C4-2B (cell line): Measurements from ENCODE around the gene ARAP2.
A peak's percentile ranks its signal among the peaks of the same experiment; 100 is the strongest.
"Not testable (repeated sequence)": the region's sequence is repeated elsewhere in the genome, so short reads cannot be mapped to it uniquely, and the experiment has no call there.

Experiments used
- H3K27ac ChIP-seq: fragments of 450-650 bp; 2 replicates; pipeline ENCODE4 v1.5.1; 2017
- ZFX ChIP-seq: fragments of 450-650 bp; IDR thresholded peaks from 2 replicates; pipeline ENCODE4 v1.6.1; 2017
- TF ChIP-seq, protein P1 (sequence below): fragments of 450-650 bp; conservative IDR thresholded peaks from 2 replicates; pipeline ENCODE4 v1.5.1; 2017; ENCODE audit warnings: mild to moderate bottlenecking

ARAP2 gene

GRCh38 chr4:36192922-36193321, 51.4 kb downstream of the ARAP2 start:
- TF ChIP-seq, protein P1, sequence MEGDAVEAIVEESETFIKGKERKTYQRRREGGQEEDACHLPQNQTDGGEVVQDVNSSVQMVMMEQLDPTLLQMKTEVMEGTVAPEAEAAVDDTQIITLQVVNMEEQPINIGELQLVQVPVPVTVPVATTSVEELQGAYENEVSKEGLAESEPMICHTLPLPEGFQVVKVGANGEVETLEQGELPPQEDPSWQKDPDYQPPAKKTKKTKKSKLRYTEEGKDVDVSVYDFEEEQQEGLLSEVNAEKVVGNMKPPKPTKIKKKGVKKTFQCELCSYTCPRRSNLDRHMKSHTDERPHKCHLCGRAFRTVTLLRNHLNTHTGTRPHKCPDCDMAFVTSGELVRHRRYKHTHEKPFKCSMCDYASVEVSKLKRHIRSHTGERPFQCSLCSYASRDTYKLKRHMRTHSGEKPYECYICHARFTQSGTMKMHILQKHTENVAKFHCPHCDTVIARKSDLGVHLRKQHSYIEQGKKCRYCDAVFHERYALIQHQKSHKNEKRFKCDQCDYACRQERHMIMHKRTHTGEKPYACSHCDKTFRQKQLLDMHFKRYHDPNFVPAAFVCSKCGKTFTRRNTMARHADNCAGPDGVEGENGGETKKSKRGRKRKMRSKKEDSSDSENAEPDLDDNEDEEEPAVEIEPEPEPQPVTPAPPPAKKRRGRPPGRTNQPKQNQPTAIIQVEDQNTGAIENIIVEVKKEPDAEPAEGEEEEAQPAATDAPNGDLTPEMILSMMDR: no peak
- TF ChIP-seq ZFX: no peak
- no peak overlapping the region for H3K27ac ChIP-seq

GRCh38 chr4:36189511-36190226, 54.6 kb downstream of the ARAP2 start:
- H3K27ac ChIP-seq: no peak overlapping the region
- TF ChIP-seq ZFX: no peak
- TF ChIP-seq, protein P1: no peak

GRCh38 chr4:36187723-36188333, 56.5 kb downstream of the ARAP2 start:
- no peak overlapping the region for H3K27ac ChIP-seq
- no peak for TF ChIP-seq ZFX
- TF ChIP-seq, protein P1: peak; percentile 73

DNA sequence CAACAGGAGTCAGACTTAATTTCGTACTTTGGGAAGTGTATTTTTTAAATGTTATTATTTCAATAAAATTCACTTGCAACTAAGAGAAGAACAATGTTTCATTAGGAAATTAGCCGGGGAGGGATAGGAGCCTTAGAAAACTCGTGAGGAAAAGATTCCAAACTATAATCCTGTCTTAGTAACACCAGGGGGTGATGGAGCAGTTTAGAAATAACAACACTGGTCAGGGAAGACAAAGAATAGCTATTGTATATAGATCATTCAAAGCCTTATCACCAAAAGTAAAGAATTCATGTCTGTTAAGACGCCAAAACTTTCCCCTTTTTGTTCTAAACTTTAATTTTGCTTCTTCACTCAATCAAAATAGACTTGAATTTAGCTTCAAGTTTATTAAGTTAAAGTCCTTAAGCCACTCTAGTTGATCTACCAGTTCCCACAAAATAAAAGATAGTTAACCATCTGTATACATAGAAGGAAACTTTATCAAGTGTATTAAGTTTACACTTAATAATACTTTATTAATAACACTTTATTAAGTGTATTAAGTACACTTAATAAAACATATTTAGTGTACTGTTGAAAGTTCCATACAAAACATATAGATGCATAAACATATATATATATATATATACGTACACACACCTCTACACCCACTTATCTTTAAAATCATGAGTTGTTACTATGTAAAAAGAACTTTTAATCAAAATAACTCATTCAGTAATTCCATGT, 60.5 kb downstream of the ARAP2 start:
- TF ChIP-seq, protein P1: no peak
- no peak for TF ChIP-seq ZFX
- no peak overlapping the region for H3K27ac ChIP-seq

DNA sequence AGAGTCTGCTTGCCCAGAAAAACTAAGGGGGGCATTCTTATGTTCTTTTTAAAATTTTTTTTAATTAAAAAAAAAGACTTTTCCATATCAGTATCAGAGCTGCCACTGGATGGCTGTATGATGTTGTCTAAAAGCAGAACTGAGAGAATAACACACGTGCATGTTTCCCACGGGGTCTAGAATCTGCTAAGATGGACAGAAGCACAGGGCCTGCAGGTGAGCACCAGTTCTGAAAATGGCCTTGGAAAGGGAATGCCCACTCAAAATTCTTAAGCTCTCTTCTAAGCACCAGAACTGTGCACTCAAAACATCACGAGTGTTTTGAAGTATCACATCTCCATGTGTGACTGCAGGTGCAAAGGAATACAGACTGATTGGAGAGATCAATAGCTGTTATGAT, 61.1 kb downstream of the ARAP2 start:
- TF ChIP-seq ZFX: no peak
- TF ChIP-seq, protein P1: no peak

DNA sequence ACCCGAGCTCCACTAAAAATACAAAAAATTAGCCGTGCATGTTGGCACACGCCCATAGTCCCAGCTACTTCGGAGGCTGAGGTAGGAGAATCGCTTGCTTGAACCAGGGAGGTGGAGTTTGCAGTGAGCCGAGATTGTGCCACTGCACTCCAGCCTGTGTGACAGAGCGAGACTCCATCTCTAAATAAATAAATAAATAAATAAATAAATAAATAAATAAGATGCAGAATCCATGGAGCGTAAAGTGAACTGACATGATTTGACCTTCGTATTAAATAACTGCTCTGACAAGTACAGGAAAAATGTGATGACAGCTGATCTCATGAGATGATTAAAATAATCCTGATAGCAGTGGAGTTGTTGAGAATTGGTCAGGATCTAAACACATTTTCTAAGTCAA, 62.0 kb downstream of the ARAP2 start:
- H3K27ac ChIP-seq: not testable (repeated sequence)

More for the DNA sequence above, 61.1 kb downstream of the ARAP2 start:
- no peak overlapping the region for H3K27ac ChIP-seq

DNA sequence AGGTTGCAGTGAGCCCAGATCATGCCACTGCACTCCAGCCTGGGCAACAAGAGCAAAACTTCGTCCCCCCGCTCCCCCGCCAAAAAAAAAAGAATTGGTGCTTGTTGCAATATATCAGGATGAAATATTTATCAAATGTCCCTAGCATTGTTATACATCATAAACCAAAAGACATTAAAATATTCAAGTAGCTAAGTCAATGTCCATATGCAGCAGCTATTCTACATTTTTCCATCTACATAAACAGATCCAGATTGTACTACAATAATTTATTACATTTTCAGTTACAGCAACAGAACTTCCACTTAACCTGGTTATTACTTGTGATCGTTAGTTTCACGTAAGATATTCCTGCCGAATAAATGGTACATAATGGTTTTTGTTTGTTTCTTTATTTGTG, 64.1 kb downstream of the ARAP2 start:
- TF ChIP-seq ZFX: no peak
- no peak overlapping the region for H3K27ac ChIP-seq

DNA sequence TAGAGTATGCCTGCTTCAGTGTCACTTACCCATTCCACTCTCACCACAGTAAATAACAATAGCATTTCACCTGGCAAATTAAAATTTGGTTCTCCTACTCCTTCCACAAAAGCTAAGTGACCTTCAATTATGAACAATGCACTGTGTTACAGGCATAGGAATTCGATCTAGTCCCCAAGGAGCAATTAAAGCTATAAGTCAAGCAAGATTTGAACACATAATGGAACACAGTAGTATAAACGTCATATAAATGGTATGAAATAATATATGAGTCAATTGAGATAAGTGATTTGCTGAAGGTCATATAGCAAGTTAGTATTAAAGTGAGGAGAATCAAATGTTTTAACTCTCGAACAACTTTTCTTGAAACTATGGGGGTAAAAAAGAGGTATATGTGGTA, 65.8 kb downstream of the ARAP2 start:
- H3K27ac ChIP-seq: no peak overlapping the region

More for the DNA sequence above, 65.8 kb downstream of the ARAP2 start:
- TF ChIP-seq, protein P1: no peak
